Measurements from ENCODE around the gene IL1RAPL2. TPM values are rescaled to one million over a fixed set of nuclear protein-coding genes. Genes with fewer than 3 reads are reported as not detected.

Gene IL1RAPL2
- total and polyA plus RNA-seq, 2 of the 8 experiments (the other 6 are each of a cell fraction or from before 2014, with no cell fraction given), result 0.20 to 1.3 TPM

- no peak overlapping the region for H2BK120ac ChIP-seq (replicated peaks; ENCODE audit: low read depth, low read length)
- H3K23ac ChIP-seq (ENCODE audit: insufficient read length), result no peak overlapping the region
- DNase-seq (ENCODE audit: low read depth in 1 of 2, low spot score in 2 of 2) (no peak), FAIRE-seq (no peak)
- no peaks in the 10 kb centered on the region for H3K79me1 ChIP-seq (ENCODE audit: low read depth, low read length)
- no peak overlapping the region for H3K9ac ChIP-seq (replicated peaks in 1 of 4; ENCODE audit: extremely low read depth in 1 of 4, low read depth in 3 of 4, low read length in 3 of 4)
- H2AK5ac ChIP-seq (ENCODE audit: low read depth, low read length), result no peak overlapping the region
- no peak overlapping the region for H3K14ac ChIP-seq (ENCODE audit: insufficient read length)
- no peaks in the 10 kb centered on the region for H3K27me3 ChIP-seq (replicated peaks in 1 of 4; ENCODE audit: control insufficient read depth in 3 of 4, extremely low read depth in 1 of 4, insufficient read depth in 3 of 4, low read length in 3 of 4)
- no peak overlapping the region for H4K91ac ChIP-seq (replicated peaks; ENCODE audit: insufficient read length, low read length)
- no peak overlapping the region for H2BK15ac ChIP-seq (ENCODE audit: low read length)
- H3K4me2 ChIP-seq (ENCODE audit: insufficient read depth in 1 of 2, low read depth in 2 of 2, low read length in 2 of 2), result no peak overlapping the region
- H4K8ac ChIP-seq (ENCODE audit: extremely low read depth, insufficient read depth, low read length), result no peak overlapping the region
- no peak overlapping the region for H3K4me3 ChIP-seq (ENCODE audit: extremely low read depth in 1 of 4, insufficient read depth in 2 of 4, low read depth in 3 of 4, low read length in 4 of 4)
- no peak overlapping the region for H3K4ac ChIP-seq (replicated peaks; ENCODE audit: insufficient read length, low read depth, low read length)
- peaks cover 0 to 4% of the 10 kb centered on the region in 2 experiments; a peak in 1 of 4 replicates for H3K9me3 ChIP-seq (ENCODE audit: insufficient read depth in 2 of 2, low read depth in 1 of 2, low read length in 1 of 2)
- no peaks in the 10 kb centered on the region for H3K4me1 ChIP-seq (replicated peaks in 1 of 4; ENCODE audit: control insufficient read depth in 3 of 4, insufficient read depth in 4 of 4, low read length in 3 of 4)
- no peaks in the 10 kb centered on the region for H3K23me2 ChIP-seq (ENCODE audit: low read depth, low read length)
- no peaks in the 10 kb centered on the region for H3K79me2 ChIP-seq (ENCODE audit: control insufficient read depth in 1 of 2, insufficient read depth in 2 of 2, low read length in 2 of 2)
- WGBS, 2 experiments (ENCODE audit: extremely low coverage in 1 of 2, insufficient coverage in 1 of 2, insufficient read length in 1 of 2, insufficient replicate concordance in 2 of 2, low coverage in 1 of 2, low lambda C conversion rate in 2 of 2, missing lambda C conversion rate in 1 of 2), result 100% methylated on average over 1 of the region's 3 CpGs; no CpG with 5 or more reads in 1 of the 2 experiments
- no peak overlapping the region for H3K18ac ChIP-seq (ENCODE audit: extremely low read depth, low read length)
- no peak overlapping the region for H2AFZ ChIP-seq (ENCODE audit: low read length)
- no peak overlapping the region for H3K56ac ChIP-seq (replicated peaks; ENCODE audit: insufficient read length, low read depth, low read length)
- H2BK20ac ChIP-seq (ENCODE audit: low read length), result no peak overlapping the region
- no peak overlapping the region for H3K27ac ChIP-seq (ENCODE audit: low read depth, low read length)
- H2BK5ac ChIP-seq (ENCODE audit: low read depth, low read length), result no peak overlapping the region
- H2BK12ac ChIP-seq (ENCODE audit: low read depth, low read length), result no peak overlapping the region
- H4K5ac ChIP-seq (ENCODE audit: insufficient read length, low read depth, low read length), result no peak overlapping the region
- H4K20me1 ChIP-seq (replicated peaks in 1 of 2; ENCODE audit: control insufficient read depth in 1 of 2, insufficient read depth in 2 of 2, low read length in 2 of 2), result no peaks in the 10 kb centered on the region
- H3K36me3 ChIP-seq (ENCODE audit: control insufficient read depth in 2 of 4, insufficient read depth in 4 of 4, low read length in 3 of 4), result no peaks in the 10 kb centered on the region
- CTCF ChIA-PET (ENCODE audit: partially characterized antibody), result interaction anchor here (1.6 kb wide), 1 partner anchor 76 kb away, joined by 4 read pairs; no protein-coding TSS in a partner anchor
- POLR2A ChIA-PET (ENCODE audit: partially characterized antibody), result no interaction called here
- TF ChIP-seq TCF12 (IDR thresholded peaks at IDR 0.05; ENCODE audit: low read depth, low read length) (no peak), EGR1 (IDR thresholded peaks at IDR 0.05; ENCODE audit: borderline replicate concordance, low read depth, low read length) (no peak), PHF8 (conservative IDR thresholded peaks at IDR 0.05; ENCODE audit: low read depth, low read length) (no peak), POU5F1 (IDR thresholded peaks at IDR 0.05; ENCODE audit: low read depth, low read length) (no peak), ZNF274 (IDR thresholded peaks at IDR 0.05; ENCODE audit: borderline replicate concordance, extremely low read depth, low read length) (no peak), SUZ12 (IDR thresholded peaks at IDR 0.05; ENCODE audit: low read length) (no peak), CHD2 (IDR thresholded peaks at IDR 0.05; ENCODE audit: low read length) (no peak), BCL11A (IDR thresholded peaks at IDR 0.05; ENCODE audit: low read depth in 2 of 2, low read length in 2 of 2) (no peak), CHD1 (IDR thresholded peaks at IDR 0.05; ENCODE audit: low read depth, low read length) (no peak), SIRT6 (IDR thresholded peaks at IDR 0.05; ENCODE audit: low read length) (no peak), GTF2F1 (IDR thresholded peaks at IDR 0.05; ENCODE audit: borderline replicate concordance, low read depth, low read length) (no peak), JUN (IDR thresholded peaks at IDR 0.05; ENCODE audit: low read depth, low read length) (no peak), SP4 (IDR thresholded peaks at IDR 0.05; ENCODE audit: low read length) (no peak), KDM1A (IDR thresholded peaks at IDR 0.05; ENCODE audit: borderline replicate concordance, low read length) (no peak), SAP30 (IDR thresholded peaks at IDR 0.05; ENCODE audit: insufficient read depth, insufficient replicate concordance, low read length) (no peak)
Observed at GRCh38 chrX:105114554-105115130, 548.6 kb downstream of the IL1RAPL2 start.

All from H1 (cell line).